ENCODE results near the gene ABCA5.
"Not testable (repeated sequence)": the region's sequence is repeated elsewhere in the genome, so short reads cannot be mapped to it uniquely, and the experiment has no call there.

The ABCA5 gene

DNA sequence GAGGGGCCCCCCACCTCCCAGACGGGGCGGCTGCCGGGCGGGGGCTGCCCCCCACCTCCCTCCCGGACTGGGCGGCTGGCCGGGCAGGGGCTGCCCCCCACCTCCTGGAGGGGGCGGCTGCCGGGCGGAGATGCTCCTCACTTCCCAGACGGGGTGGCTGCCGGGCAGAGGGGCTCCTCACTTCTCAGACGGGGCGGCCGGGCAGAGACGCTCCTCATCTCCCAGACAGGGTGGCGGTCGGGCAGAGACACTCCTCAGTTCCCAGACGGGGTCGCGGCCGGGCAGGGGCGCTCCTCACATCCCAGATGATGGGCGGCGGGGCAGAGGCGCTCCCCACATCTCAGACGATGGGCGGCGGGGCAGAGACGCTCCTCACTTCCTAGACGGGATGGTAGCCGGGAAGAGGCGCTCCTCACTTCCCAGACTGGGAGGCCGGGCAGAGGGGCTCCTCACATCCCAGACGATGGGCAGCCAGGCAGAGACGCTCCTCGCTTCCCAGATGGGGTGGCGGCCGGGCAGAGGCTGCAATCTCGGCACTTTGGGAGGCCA, 130.8 kb downstream of the ABCA5 start:
- not testable (repeated sequence) for DNase-seq
